ENCODE measurements around the gene OXTR.

- TF ChIP-seq CTCF (IDR thresholded peaks at IDR 0.05; ENCODE audit: poor library complexity) (no peak), EZH2 (IDR thresholded peaks at IDR 0.05; ENCODE audit: borderline replicate concordance) (no peak), EZH2phosphoT487 (IDR thresholded peaks at IDR 0.05; ENCODE audit: low read depth, severe bottlenecking, unreplicated experiment) (no peak)
Observed at GRCh38 chr3:8732413-8732812, 37.0 kb downstream of the OXTR start.

Data from hepatocyte (in vitro differentiated cells).